GM04504 (cell line): Measurements from ENCODE around the gene DXO.

ENCODE experiments used
- DNase-seq: peaks from one replicate; pipeline ENCODE4 v3.0.0-alpha.2; 2012; ENCODE audit warnings: low read depth

Gene DXO

DNA sequence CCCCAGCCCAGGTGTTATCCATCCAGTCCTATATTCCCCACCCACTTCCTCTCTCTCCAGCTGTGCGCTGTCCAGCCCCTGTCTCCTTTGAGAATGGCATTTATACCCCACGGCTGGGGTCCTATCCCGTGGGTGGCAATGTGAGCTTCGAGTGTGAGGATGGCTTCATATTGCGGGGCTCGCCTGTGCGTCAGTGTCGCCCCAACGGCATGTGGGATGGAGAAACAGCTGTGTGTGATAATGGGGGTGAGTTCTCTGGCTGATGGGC lies 43.3 kb downstream of the DXO start:
- no peak for DNase-seq

DNA sequence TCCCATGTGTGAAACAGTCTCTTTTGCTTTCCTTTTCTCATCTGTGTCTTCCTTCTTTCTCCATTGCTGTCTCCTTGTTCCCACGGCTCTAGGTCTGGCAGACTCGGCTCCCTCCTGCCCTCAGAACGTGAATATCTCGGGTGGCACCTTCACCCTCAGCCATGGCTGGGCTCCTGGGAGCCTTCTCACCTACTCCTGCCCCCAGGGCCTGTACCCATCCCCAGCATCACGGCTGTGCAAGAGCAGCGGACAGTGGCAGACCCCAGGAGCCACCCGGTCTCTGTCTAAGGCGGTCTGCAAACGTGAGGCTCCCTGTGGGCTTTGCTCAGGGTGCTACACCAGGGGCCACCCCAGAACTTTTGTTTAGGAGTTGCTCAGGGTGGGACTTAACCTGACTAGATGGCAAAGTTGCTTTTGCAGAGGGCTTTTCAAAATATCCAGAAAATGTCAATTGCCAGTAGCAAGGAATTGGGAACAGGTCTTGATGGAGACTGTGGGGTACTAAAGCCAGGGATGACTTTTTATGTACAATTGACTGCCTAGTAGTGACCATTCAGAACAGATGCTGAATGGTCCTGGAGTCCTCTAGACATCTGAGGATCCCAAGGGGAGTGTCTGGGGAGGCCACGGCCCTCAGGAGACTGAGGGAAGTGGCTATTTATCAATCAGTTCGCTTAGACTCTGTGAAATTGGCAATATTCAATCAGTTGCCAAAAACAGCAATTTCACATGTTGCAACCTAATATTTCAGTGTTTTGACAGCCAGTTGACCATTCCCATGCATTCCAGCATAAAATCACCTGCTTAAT lies 43.9 kb downstream of the DXO start:
- DNase-seq = no peak

DNA sequence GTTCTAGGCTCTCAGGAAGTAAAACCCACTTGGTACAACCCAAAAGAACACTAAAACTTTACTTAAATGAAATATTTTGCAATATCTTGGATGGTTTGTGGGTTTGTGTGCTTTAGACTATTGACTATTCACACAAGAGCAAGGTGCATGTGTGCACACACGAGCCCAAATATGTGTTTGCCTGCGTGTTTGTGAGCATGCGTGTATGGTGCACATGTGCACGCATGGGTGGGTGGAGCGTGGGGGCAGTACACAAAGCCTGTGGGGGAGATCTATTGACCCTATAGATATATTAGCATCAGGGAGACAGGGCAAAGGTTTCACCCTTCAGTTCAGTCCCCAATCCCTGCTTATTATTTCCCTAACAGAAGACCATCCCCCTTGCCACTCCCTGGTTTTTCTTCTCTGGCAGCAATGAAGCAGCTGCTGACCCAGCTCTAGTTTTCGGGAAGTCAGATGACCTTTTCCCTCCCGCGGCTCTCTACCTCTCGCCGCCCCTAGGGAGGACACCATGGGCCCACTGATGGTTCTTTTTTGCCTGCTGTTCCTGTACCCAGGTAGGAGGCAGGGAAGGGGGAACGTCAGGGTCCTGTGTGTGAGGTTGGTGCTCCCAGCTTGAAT lies 44.6 kb downstream of the DXO start, which contains the start of gene C2:
TSS of gene C2 (plus strand) at position 476 of the 621 bp plus-strand sequence. CDS start at position 512, 36 bp downstream.
- DNase-seq = no peak

DNA sequence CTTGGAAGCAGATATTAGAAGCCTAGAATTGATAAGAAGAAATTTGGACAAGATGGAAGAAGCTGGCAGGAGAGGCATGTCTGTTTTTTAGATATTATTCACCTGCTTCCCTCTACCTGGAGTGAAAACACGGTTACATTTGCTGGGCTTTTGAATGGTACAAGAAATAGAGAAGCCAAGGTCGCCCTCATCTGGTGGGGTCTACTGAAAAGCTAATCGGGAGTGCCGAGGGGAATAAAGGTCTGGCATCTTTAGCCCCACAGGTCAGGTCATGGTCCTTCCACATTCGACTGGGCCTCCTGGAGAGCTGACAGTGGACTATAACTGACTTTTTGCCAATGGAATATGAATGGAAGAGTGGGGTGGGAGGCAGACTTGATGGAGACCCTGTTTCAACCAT lies 49.0 kb downstream of the DXO start:
- DNase-seq = no peak

DNA sequence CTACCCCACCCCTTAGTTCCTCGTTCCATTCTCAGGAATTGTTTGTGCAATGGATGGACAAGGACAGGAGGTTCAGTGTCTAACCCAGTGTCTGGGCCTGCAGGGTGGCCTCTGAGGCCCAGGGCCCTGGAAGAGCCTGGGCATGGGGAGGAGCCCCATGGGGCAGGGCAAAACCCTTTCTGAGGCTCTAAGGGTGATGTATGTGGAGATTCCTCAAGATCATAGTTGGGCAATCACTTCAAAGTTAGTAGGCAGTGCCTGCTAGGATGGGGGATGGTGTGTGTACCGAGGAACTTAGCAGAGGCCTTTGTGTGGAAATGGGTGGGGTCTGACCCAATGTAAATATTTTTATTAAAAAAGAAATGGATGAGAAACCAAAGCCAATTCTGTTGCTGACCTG lies 51.1 kb downstream of the DXO start:
- DNase-seq = no peak
